Cardiac septum (tissue), 1 donor: Measurements from ENCODE around the gene OR9A4. TPM values are rescaled to one million over a fixed set of nuclear protein-coding genes. Genes with fewer than 3 reads are reported as not detected.
"Not testable (repeated sequence)": the region's sequence is repeated elsewhere in the genome, so short reads cannot be mapped to it uniquely, and the experiment has no call there.

Source experiments
- DNase-seq: peaks from one replicate; pipeline ENCODE4 v3.0.0-alpha.2; 2020; ENCODE audit warnings: low spot score
- intact Hi-C: fragments of 100-400 bp; cut with DNase I; formaldehyde crosslinking; loops from one replicate; pipeline ENCODE4 v1.14.0; 2022
- long read RNA-seq: library from polyadenylated mRNA; unstranded; transcript quantifications from one replicate; pipeline ENCODE4 v2.0.0, GENCODE V29; 2021
- total RNA-seq: library from RNA; stranded (reverse); fragmentation: NEBNext Ultra II Directional; extraction: Animal tissue kit (Norgen Biotek cat#: 25700); gene quantifications from one replicate; pipeline ENCODE4 v1.2.1, GENCODE V29; 2021
- donor health status: DM: no; HTN: no; CAD: no.

OR9A4 gene, protein sequence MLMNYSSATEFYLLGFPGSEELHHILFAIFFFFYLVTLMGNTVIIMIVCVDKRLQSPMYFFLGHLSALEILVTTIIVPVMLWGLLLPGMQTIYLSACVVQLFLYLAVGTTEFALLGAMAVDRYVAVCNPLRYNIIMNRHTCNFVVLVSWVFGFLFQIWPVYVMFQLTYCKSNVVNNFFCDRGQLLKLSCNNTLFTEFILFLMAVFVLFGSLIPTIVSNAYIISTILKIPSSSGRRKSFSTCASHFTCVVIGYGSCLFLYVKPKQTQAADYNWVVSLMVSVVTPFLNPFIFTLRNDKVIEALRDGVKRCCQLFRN
- total RNA-seq = not detected
- long read RNA-seq = 0 reads

DNA sequence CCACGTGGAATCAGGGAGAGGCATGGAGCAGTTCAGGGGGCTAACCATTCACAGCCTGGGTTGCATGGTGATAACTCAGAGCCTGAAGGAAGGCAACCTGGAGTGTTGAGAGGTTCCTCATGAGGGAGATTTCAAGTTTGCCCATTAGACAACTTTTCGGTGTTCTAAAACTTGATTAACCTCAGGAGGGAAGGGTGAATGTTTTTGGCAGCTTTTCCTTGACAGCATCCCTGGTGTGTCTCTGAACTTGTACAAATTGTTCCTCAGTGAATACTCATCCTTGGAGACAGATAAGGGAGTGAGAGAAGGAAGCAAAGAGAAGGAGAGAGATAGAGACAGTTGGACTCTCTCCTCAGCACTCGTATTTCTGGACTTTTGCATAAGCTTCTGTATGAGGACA, at the start of gene OR9A4:
OR9A4 (plus strand) TSS at position 301 of the 400 bp plus-strand sequence. CDS start 2,477 bp downstream, outside the sequence.
- DNase-seq = no peak
- intact Hi-C loops = no loop called here

DNA sequence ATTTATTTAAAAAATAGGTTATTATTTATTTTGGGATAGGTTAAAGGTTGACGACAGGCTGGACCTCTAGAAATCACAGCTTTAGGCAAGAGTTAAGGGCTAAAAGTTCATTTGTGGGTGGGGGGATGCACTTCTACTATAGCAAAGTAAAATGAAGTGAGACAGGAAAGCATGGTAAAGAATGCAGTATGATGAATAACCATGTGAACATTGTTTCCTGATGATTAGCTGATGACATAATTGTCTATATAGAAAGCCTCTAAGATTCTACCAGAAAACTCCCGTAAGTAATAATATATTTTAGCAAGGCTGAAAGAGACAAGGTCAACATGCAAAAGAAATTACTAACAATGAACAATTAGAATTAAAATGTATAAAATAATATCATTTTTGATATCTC, 49.2 kb upstream of the OR9A4 start:
- no peak for DNase-seq
- intact Hi-C loops = no loop called here

DNA sequence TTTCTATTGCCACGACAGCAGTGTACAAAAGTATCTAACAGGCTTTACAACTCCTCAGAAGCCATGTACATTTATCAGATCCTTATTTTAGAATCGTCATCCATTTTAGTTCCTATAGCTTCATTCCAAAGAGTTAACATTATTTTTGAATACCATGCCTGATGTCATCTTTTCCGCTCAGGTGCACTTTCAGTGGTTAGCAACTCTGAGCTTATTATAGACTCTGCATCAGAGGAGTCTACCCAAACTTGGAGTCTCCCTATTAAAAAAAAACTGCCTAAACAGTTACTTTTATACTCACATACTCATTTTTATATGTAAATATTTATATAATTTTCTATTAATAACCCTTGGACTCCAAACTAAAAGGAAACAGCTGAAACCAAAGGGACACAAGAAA, 43.3 kb upstream of the OR9A4 start:
- no peak for DNase-seq

DNA sequence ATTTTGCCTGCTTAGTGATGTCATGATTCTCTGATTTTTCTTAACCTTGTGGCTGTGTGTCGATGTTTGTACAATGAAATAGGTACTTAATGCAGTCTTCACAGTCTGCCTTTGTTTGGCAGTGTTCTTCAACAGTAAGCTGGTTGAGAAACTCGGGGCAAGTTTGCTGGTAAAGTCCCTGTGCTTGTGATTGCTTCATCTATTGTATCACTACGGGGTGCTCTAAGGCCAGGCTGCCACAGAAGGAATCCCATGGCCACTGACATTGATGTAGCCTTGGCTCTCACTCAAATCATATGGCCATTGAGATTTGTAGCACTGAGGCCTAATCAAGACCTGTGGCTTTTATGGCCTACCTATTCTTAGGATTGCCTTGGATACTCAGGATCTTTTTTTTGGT, 41.4 kb upstream of the OR9A4 start:
- DNase-seq = no peak
- intact Hi-C loops = no loop called here

More for the DNA sequence above, 43.3 kb upstream of the OR9A4 start:
- intact Hi-C loops = no loop called here

DNA sequence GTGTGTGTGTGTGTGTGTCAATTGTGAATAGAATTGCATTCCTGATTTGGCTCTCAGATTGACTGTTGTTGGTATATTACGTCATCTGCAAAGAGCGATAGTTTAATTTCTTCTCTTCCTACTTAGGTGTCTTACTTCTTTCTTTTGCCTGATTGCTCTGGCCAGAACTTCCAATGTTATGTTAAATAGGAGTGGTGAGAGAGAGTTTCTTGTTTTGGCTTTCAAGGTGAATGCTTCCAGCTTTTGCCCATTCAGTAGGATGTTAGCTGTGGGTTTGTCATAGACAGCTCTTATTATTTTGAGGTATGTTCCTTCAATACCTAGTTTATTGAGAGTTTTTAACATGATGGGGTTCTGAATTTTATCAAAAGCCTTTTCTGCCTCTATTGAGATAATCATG, 40.7 kb upstream of the OR9A4 start:
- intact Hi-C loops = no loop called here
- no peak for DNase-seq

DNA sequence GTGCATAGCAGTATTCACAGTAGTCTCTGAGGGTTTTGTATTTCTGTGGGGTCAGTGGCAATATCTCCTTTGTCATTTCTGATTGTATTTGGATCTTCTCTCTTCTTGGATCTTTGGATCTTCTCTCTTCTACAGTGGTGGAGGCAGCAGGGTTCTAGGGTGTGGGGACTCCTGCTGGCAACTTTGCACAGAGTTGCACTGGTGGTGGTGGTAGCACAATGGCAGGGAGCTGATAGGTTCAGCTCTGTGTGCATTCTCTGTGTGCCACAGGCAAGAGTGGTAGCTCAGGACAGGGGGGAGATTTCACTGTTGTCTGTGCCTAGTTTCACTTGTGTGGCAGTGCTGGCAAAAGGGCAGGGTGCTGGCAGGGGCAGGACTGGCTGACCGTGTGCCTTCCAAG, 39.8 kb upstream of the OR9A4 start:
- intact Hi-C loops = no loop called here
- DNase-seq = no peak

DNA sequence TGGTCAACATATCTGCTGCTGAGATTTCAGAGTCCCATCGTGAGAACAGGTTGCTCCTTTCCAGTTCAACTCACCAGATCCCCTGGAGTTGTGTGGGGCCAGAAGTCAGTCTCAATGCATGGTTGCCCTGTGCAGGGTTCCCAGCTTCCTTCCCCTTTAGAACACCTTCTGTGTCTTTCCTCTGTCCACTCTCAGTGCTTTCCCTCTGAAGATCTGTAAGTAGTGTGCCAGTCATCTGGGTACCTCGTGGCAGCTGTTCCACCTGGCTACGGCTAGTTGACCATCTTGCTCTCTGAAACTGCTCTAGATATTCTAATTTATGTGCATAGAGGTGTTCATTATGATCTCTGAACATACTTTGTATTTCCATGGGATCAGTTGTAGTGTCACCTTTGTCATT, 38.8 kb upstream of the OR9A4 start:
- no peak for DNase-seq
- intact Hi-C loops = no loop called here

DNA sequence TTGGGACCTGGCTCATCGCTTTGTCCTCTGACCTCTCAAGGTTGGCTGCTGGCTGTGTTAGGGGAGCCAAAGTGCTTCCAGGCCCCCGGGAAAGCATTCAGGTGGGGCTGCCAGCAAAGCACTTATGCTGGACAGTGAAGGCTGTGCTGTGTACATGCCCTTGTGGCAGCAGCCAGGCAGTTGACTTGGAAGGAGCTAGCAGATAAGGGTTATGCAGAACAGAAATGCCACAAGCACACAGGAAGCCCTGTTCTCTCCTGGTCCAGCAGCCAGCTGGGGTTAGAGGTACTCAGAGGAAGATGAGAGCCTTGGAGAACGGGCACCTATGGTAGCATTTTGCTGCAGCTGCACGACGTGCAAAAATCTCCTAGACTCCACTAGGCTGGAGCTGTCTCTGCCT, 35.2 kb upstream of the OR9A4 start:
- intact Hi-C loops = no loop called here
- DNase-seq = no peak

DNA sequence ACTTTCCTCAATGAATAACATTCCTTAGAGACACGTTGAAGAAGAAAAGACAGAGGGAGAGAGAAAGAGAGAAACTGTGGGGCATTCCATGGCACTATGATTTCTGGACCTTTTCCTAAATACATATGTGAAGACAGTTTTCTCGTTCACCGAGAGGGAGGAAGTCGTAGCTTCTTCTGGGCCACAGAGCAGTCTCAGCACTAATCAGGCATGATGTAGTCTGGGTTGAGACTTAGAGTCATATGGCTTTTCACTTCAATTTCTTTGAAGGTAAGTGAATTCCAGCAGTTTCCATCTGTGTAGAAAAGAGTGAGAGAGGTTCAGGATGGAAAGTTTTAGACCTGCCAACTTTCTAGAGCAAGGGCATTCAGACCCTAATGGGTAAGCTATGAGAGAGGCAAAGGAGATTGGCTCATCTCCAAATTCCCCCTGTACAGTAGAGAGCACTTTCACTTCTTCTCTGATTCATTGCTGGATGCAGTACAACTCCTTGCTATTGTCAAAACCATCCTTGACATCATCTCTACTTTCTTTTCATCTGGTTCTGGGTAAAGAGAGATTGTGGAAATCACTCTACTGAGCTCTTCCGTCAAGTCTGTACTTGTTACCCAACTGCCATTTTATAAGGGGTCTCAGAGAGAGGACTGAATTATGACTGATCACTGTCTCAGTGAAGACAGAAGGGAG, 31.5 kb upstream of the OR9A4 start:
- DNase-seq = no peak
- intact Hi-C loops = no loop called here

DNA sequence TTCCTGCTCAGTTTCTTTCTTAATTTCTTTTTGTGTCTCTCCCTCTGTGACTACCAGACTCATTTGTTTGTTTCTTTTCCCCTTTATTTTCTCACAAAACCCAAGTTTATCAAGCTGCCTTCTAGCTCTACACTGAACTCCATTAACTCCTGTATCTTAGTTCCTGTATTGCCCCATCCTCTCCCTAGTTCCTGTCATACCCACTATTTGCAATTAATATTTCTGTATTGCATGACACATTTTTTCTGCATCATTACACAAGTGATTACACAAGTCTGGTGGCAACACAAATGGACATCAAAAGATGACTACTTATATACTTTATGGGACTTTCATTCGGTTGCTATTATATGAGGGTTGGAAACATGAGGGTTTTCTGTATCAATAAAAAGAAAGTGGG, 26.9 kb upstream of the OR9A4 start:
- intact Hi-C loops = no loop called here

DNA sequence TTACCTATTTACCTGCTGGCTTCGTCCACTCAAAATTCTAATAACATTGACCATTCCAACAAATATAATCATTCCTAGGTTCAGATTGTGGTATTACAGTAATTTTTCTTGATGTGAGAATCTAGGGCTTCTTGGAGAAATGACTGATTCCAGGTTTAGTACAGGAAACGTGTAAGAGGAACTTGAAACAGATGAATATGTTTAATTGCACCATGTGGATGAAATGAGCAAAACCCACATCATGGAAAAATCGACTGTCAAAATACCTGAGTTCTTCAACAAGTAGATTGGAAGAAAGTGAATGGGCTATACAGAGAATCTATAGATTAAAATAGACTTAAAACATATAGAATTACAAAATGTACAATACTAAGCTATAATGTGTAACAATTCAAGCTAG, 24.9 kb upstream of the OR9A4 start:
- intact Hi-C loops = no loop called here

More for the DNA sequence above, 26.9 kb upstream of the OR9A4 start:
- no peak for DNase-seq

DNA sequence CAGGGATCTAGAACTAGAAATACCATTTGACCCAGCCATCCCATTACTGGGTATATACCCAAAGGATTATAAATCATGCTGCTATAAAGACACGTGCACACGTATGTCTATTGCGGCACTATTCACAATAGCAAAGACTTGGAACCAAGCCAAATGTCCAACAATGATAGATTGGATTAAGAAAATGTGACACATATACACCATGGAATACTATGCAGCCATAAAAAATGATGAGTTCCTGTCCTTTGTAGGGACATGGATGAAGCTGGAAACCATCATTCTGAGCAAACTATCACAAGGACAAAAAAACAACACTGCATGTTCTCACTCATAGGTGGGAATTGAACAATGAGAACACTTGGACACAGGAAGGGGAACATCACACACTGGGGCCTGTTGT, 16.8 kb upstream of the OR9A4 start:
- intact Hi-C loops, DNase-seq: not testable (repeated sequence)

More for the DNA sequence above, 24.9 kb upstream of the OR9A4 start:
- no peak for DNase-seq

DNA sequence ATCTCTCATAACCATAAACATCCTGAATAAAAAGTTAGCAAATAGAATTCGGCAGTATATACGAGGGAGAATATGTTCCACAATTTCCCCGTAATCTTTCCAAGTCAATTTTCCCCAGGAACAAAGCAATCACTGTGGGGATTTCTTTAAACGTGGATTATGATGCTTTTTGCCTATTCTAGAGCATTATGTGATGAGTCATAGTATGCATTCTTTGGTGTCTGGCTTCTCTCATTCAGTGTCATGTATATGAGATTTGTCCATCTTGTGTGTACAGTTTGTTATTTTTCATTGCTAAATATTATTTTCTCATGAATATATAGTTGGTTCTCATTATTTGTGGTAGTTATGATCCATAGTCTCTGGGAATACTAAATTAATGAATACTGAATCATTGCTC, 9.9 kb upstream of the OR9A4 start:
- intact Hi-C loops = no loop called here
- DNase-seq = no peak

DNA sequence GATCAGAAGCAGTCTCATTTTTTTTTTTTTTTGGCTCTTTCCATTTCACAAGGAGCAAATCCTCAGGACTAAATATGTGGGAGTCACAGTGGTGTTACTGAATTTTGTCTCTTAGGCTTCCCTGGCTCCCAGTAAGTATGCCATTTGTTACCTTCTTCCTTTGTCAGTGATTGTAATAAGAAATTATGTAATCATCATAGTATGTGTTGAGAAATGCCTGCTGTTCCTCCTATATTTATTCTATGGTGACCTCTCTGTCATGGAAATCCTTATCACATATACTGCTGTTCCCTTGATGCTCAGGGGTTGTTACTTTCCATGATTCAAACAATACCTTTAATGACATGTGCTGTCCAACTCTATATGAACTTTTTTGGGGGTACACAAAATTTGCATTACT, 4.8 kb upstream of the OR9A4 start:
- no peak for DNase-seq
- intact Hi-C loops = no loop called here

DNA sequence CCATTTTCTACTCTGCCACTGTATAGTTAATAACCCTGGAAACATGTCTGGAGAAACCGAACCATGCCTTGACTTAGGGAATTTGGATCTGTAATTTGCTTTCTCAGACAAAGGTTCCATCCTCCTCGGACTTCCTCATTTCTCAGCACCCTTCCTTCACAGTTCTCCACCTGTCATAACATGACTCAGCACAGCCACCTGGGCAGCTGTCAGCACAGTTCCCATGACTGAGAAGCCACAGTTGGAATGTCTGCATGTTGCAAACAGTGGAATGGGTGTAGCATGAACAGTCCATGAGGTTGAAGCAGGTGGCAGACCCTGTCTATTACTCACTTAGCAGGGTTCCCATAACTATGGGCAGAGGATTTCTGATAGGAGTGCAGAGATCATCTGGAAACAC, 634 bp upstream of the OR9A4 start:
- intact Hi-C loops = no loop called here
- peak; percentile 76 for DNase-seq

DNA sequence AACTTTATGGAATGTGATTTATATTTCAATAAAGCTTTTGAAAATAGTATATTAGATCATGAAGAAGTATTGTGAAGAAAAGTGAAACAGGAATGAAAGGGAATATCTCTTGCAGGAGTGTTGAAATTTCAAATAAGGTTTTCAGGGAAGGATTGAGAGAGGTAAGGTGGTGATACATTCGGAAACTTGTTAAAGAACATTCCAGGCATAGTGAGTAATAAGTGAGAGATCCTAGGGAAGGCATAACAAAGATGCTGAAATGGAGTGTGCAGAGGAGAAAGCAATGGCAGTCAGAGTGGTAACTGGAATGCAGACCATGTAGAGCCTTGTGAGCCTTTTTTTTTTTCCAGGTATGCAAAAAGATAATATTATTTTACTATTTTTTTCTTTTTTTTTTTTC, 4.1 kb downstream of the OR9A4 start:
- intact Hi-C loops = no loop called here
- no peak for DNase-seq

DNA sequence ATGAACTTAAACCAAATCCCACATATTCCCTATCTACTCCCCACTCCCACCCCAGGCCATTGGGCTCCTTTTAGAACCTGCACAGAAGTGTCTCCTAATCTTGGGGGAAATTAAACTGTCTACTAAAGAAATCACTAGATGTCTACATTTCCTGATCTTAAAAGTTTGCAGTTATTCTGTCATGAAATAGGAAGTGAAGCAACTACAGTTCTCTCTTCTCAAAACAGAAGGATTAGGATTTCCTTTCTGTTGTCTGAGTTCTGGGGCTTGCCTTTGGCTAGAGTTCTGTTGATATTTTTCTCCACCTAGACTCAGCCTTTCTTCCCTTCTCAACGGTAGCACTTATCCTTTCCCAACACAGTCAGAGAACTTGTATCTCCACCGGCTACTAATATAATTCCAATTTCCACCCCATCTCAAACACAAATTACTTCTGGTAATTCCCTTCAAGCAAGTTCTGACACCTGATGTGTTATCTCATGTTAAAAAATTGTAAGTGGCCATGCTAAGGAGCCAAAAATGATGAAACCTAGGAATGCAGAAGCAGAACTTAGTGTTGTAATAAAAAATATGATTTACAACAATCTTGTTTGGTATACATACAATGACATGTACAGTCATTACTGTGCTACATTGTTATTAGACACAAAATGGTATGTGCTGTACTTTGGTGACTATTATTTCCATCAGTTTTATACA, 12.1 kb downstream of the OR9A4 start:
- intact Hi-C loops = no loop called here
- no peak for DNase-seq

DNA sequence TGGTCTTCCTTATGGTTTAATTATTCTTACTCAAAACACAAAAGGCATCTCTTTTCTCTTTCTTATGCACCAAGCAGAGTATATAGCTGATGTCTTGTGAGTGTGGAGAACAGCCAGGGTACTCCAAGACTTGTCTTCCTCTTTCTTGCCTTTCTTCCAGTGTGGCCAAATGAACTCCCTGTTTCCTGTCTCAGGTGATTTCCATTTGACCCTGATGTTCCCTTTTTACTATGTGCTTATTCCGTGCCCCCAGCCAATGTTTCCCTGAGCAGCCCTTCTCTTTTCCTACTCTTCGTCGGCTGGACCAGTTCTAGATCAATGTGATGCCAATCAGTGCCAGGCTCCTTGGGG, 12.6 kb downstream of the OR9A4 start:
- intact Hi-C loops = no loop called here
- no peak for DNase-seq

DNA sequence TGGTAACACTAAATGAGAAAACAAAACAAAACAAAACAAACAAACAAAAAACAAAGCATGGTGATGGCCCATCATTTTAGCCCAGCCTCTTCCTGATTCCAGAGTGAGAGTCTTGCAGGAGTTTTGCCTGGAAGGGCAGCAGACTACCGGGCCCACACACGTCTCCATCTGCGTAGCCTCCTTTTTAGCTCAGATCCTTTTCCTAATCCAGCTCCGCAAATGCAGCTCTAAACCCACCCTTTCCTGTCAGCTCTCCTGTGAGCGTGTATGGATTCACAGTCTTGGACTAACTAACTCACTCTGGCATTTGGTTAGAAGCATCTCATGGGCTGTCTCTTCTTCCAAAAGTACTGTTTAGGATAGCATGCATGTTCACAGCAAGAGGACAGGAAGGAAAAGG, 14.0 kb downstream of the OR9A4 start:
- no peak for DNase-seq
- intact Hi-C loops = no loop called here

DNA sequence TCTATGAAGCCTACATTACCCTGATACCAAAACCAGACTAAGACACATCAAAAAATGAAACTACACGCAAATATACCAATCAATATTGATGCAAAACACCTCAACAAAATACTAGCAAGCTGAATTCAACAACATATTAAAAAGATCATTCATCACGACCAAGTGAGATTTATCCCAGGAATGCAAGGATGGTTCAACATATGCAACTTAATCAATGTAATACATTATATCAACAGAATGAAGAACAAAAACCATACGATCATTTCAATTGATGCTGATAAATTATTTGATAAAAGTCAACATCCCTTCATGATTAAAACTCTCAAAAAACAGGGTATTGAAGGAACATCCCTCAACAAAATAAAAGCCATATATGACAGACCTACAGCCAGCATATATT, 24.9 kb downstream of the OR9A4 start:
- DNase-seq = no peak
- intact Hi-C loops = no loop called here

DNA sequence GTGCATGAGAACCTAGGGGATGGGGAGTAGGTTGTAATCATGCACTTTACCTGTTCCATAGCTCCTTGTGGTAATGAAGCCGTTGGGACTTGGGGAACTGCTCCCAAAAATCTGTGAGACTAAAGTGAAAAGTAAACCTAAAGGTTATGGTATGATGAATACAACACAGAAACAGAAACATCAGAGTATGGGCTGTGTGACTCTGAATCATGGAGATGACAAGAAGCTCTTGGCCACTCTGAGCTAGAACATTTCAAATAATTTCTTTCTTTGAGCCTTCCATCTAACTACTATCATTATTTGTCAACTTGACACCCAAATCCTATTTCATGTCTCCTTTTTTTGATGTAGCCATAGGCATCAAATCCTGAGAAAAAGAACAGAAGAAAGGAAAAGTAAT, 27.6 kb downstream of the OR9A4 start:
- intact Hi-C loops = no loop called here

More for the DNA sequence above, 27.6 kb downstream of the OR9A4 start:
- no peak for DNase-seq
